Suprapubic skin (tissue), 4 donors: ENCODE results near the gene DYNLT1. TPM values are rescaled to one million over a fixed set of nuclear protein-coding genes. Genes with fewer than 3 reads are reported as not detected.
"Not testable (repeated sequence)": the region's sequence is repeated elsewhere in the genome, so short reads cannot be mapped to it uniquely, and the experiment has no call there.

Source experiments
- DNase-seq, 2 donors: peaks; one replicate each; pipeline ENCODE4 v3.0.0-alpha.2; 2019; ENCODE audit warnings: low spot score in 2 of 2
- H3K27ac ChIP-seq: fragments of 200-600 bp; sonication (generic); one replicate; pipeline ENCODE4 v1.5.1; 2019
- H3K27me3 ChIP-seq: fragments of 200-600 bp; sonication (generic); one replicate; pipeline ENCODE4 v1.5.1; 2019
- H3K36me3 ChIP-seq: fragments of 200-600 bp; sonication (generic); one replicate; pipeline ENCODE4 v1.5.1; 2019
- H3K4me1 ChIP-seq: fragments of 200-600 bp; sonication (generic); one replicate; pipeline ENCODE4 v1.5.1; 2019
- H3K4me3 ChIP-seq: fragments of 200-600 bp; sonication (generic); one replicate; pipeline ENCODE4 v1.5.1; 2019; ENCODE audit warnings: mild to moderate bottlenecking
- H3K9me3 ChIP-seq: fragments of 200-600 bp; sonication (generic); one replicate; pipeline ENCODE4 v1.5.1; 2019
- EP300 ChIP-seq: sonication (generic); formaldehyde crosslinking; IDR thresholded peaks from one replicate; pipeline ENCODE4 v1.6.1; 2017; ENCODE audit warnings: antibody characterized with exemption
- POLR2A ChIP-seq, 2 donors: fragments of 450-650 bp; IDR thresholded peaks; one replicate each; pipeline ENCODE4 v1.6.1; 2017; ENCODE audit warnings: antibody characterized with exemption in 2 of 2, mild to moderate bottlenecking in 2 of 2, moderate library complexity in 2 of 2
- POLR2AphosphoS5 ChIP-seq, 3 donors: sonication (generic); formaldehyde crosslinking; IDR thresholded peaks; one replicate each; pipeline ENCODE4 v1.6.1; 2017; ENCODE audit warnings: antibody characterized with exemption in 3 of 3
- WGBS: methylation state at CpG from one replicate; pipeline ENCODE4 v1.1.5; 2018; 5-methylcytosine and 5-hydroxymethylcytosine counted together
- total RNA-seq, 4 donors: library from RNA; depleted of rRNA; stranded (reverse); fragments of >200 nt; gene quantifications; one replicate each; pipeline ENCODE4 v1.1.0, GENCODE V29; 2016
- TF ChIP-seq, protein P1 (sequence below), 2 donors: fragments of 200-600 bp in 1 of 2; fragments of 450-650 bp in 1 of 2; sonication (generic) in 1 of 2; IDR thresholded peaks; one replicate each; pipeline ENCODE4 v1.5.1; 2016 to 2019; ENCODE audit warnings: antibody characterized with exemption in 2 of 2, mild to moderate bottlenecking in 1 of 2, moderate library complexity in 1 of 2

DYNLT1 gene
- total RNA-seq, 4 donors from 2014 or later, result 27.5 to 63.8 (median 49.4) TPM

DNA sequence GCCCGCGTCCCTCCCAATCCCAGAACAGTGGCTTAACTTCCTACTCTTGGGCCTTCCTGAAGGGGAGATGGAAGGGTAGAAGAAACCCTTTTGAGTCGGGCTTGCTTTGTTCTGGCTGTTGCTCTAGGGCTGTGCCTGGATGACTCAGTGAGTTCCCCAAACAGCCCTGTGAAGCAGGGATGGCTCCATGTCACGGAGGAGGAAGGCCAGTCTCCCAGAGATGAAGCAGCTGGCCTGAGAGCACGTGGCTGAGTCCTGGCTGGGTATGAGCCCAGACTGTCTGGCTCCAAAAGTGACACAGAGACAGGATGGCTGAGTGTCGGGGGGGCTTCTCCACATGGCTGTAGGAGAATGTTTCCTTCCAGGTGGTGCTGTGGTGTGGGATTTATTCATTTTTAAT is 10.0 kb upstream of the DYNLT1 start:
- WGBS, result 95% methylated on average over 2 of the region's 6 CpGs
- Histone ChIP-seq H3K36me3 (no peaks in the 10 kb centered on the region), H3K9me3 (no peaks in the 10 kb centered on the region), H3K4me1 (peaks cover 8% of the 10 kb centered on the region), H3K4me3 (no peak overlapping the region), H3K27me3 (no peaks in the 10 kb centered on the region), H3K27ac (peak overlapping the region; percentile 51)
- no peak for TF ChIP-seq EP300
- TF ChIP-seq, protein P1, sequence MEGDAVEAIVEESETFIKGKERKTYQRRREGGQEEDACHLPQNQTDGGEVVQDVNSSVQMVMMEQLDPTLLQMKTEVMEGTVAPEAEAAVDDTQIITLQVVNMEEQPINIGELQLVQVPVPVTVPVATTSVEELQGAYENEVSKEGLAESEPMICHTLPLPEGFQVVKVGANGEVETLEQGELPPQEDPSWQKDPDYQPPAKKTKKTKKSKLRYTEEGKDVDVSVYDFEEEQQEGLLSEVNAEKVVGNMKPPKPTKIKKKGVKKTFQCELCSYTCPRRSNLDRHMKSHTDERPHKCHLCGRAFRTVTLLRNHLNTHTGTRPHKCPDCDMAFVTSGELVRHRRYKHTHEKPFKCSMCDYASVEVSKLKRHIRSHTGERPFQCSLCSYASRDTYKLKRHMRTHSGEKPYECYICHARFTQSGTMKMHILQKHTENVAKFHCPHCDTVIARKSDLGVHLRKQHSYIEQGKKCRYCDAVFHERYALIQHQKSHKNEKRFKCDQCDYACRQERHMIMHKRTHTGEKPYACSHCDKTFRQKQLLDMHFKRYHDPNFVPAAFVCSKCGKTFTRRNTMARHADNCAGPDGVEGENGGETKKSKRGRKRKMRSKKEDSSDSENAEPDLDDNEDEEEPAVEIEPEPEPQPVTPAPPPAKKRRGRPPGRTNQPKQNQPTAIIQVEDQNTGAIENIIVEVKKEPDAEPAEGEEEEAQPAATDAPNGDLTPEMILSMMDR (IDR thresholded peaks at IDR 0.05), result no peak
- peak in 1 of 2 donors; percentile 68 for DNase-seq

DNA sequence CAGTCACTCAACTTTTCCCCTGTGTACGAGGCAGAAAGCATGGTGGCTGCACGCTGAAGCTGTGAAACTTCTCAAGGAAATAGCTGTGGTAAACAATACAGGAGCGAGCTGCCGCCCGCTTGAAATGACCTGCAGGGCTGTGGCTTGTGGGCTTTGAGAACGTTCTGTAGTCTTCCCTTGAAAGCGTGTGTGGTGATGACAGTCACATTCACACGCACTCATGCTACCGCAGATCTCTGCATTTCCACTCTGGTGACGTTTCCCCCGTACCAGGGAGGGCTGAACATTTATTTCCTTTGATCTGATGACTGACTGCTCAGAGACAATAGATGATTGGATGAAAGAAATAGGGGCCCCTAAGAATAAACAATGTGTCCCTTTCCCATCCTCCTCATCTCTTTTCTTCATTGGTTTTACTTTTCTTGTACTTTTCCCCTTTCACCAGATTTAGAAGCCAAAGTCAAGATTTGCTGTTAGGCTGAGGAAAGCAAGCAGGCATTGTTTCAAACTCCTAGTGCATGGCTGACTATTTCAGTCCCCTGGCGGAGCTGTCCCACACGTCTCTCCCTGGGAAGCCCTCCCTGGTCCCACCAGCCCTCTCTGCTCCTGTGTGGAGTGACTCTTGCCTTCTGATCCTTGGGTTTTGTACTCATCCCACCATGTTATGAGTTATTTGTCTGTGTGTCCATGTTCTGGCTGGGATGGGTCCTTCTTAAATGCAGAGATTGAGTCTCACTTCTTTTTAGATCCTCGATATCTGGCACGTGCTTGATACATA is 9.2 kb upstream of the DYNLT1 start:
- TF ChIP-seq, protein P1 (IDR thresholded peaks at IDR 0.05), result no peak
- peak in 1 of 2 donors; percentile 18 for TF ChIP-seq POLR2A (IDR thresholded peaks at IDR 0.05)
- Histone ChIP-seq H3K4me3 (no peak overlapping the region), H3K9me3 (no peaks in the 10 kb centered on the region), H3K27ac (peak overlapping the region; percentile 51), H3K4me1 (peaks cover 8% of the 10 kb centered on the region), H3K27me3 (no peaks in the 10 kb centered on the region), H3K36me3 (no peaks in the 10 kb centered on the region)
- DNase-seq, result peak in 1 of 2 donors; percentile 71
- WGBS, result 74% methylated on average over 15 of the region's 15 CpGs

DNA sequence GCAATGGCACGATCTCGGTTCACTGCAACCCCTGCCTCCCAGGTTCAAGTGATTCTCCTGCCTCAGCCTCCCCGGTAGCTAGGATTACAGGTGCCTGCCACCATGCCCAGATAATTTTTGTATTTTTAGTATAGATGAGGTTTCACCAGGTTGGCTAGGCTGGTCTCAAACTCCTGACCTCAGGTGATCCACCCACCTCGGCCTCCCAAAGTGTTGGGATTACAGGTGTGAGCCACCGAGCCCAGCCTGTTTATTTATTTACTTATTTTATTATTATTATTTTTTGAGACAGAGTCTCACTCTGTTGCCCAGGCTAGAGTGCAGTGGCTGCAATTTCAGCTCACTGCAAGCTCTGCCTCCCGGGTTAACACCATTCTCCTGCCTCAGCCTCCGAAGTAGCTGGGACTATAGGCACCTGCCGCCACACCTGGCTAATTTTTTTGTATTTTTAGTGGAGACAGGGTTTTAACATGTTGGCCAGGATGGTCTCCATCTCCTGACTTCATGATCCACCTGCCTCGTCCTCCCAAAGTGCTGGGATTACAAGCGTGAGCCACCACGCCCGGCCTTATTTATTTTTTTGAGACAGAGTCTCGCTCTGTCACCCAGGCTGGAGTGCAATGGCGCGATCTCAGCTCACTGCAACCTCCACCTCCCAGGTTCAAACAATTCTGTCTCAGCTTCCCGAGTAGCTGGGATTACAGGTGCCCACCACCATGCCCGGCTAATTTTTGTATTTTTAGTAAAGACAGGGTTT is 7.6 kb upstream of the DYNLT1 start:
- not testable (repeated sequence) for H3K36me3 ChIP-seq, H3K9me3 ChIP-seq, H3K27ac ChIP-seq, H3K4me1 ChIP-seq, H3K27me3 ChIP-seq, H3K4me3 ChIP-seq
- DNase-seq, result peak in 1 of 2 donors; percentile 22
- WGBS, result 89% methylated on average over 17 of the region's 17 CpGs

DNA sequence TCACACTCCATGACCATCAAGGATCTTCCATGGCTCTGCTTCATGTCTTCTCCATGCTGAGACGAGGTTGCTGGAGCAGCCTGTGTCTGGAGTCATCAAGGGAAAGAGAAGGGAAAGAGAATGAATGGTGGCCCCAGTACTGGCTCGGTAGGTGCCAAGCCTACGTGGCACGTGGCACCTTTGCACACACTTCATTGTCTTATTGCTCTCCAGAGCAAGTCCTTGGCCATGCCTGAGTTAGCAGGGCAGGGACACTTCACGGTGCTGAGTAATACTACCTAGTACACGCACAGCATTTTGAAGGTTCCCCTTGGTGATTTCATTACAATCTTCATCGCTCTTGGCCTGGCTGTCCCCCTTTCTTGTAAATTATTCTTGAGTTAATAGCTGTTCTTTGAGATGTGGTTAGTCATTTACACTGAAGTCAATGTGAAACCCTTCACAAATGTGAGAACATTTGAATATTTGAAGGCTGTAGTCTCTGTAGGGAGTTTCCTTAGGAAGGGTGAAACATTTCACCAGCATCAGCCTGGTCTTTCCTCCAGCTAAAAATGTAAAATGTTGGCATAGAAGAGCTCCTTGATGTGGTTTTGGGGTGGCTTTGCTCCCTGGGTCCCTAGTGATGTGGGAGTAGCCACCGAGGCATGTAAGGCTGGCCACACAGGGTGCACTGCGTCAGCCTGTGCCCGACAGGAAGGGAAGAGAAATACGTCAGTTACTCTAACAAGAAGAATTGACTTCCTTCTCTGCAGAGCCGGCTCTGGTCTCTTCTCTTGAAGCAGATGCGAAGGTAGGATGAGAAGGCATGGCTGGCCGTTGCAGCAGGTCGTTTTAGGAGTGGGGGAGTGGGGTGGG is 5.0 kb upstream of the DYNLT1 start, which contains the start of gene SYTL3:
Gene SYTL3 (plus strand): TSS at position 766 of the 855 bp plus-strand sequence. CDS start 13,215 bp downstream, outside the sequence.
- Histone ChIP-seq H3K27ac (peak within 1 kb of the TSS; percentile 61), H3K4me3 (no peak within 1 kb of the TSS), H3K27me3 (no peaks in the 10 kb centered on the region), H3K4me1 (peaks cover 11% of the 10 kb centered on the region), H3K9me3 (no peaks in the 10 kb centered on the region), H3K36me3 (no peaks in the 10 kb centered on the region)
- TF ChIP-seq EP300 (no peak), POLR2AphosphoS5 (IDR thresholded peaks at IDR 0.05) (no peak), POLR2A (IDR thresholded peaks at IDR 0.05) (peak in 1 of 2 donors; percentile 58)
- TF ChIP-seq, protein P1 (IDR thresholded peaks at IDR 0.05), result no peak
- WGBS, result 67% methylated on average over 15 of the region's 15 CpGs
- peak in 1 of 2 donors; percentile 75 for DNase-seq

DNA sequence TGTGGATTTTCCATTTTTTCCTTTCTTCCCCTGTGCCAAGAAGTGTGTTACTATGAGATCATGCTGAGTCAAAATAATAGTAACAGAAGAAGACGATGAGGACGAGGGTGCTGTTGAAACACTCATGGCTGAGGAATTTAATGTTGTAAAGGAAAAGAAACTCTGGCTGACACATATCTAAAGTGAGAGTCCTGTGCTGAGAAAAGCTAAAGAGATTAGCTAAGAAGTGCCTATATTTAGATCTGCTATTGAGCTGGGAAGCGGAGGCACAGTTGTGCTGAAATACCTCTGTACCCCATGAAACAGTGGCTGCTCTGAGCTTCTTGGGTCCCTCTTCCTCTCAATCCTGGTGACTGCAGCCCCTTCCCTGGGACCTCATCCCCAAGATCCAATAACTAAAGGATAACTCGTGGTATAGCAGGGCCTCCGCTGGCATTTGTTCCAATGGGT is 4.2 kb upstream of the DYNLT1 start:
- peaks cover 8% of the 10 kb centered on the region for H3K4me1 ChIP-seq
- DNase-seq, result peak in 1 of 2 donors; percentile 39
- WGBS, result 66% methylated on average over 5 of the region's 5 CpGs
- H3K27me3 ChIP-seq, result no peaks in the 10 kb centered on the region
- H3K36me3 ChIP-seq, result no peaks in the 10 kb centered on the region
- H3K27ac ChIP-seq, result no peak overlapping the region
- TF ChIP-seq EP300 (no peak), POLR2AphosphoS5 (IDR thresholded peaks at IDR 0.05) (no peak), POLR2A (IDR thresholded peaks at IDR 0.05) (no peak)
- TF ChIP-seq, protein P1 (IDR thresholded peaks at IDR 0.05), result no peak
- no peaks in the 10 kb centered on the region for H3K9me3 ChIP-seq
- H3K4me3 ChIP-seq, result no peak overlapping the region
